Pancreas (tissue), 10 donors: ENCODE data around the gene SPINDOC. TPM values are rescaled to one million over a fixed set of nuclear protein-coding genes. Genes with fewer than 3 reads are reported as not detected.
A peak's percentile ranks its signal among the peaks of the same experiment; 100 is the strongest.

Source experiments
- ATAC-seq, 4 donors: fragments of 200-7000 bp; cut with Tn5 transposase; one replicate each; pipeline versions ENCODE4 v1.8.0 to v1.9.1; 2020; ENCODE audit warnings: mild to moderate bottlenecking in 4 of 4, moderate library complexity in 4 of 4
- DNase-seq, 6 donors: peaks; one replicate each; pipeline ENCODE4 v3.0.0-alpha.2; 2020
- FAIRE-seq: peaks from 2 replicates; lab custom pipeline; 2012; peaks lifted over from hg19 to GRCh38; lab: Jason Lieb, UNC
- H3K27ac ChIP-seq, 4 donors: fragments of 200-600 bp; sonication (generic); 1 replicate in 3 of 4; 2 replicates in 1 of 4; pipeline versions ENCODE4 v1.5.0 to v1.8.0; 2020
- H3K27me3 ChIP-seq, 4 donors: fragments of 200-600 bp; one replicate each; pipeline ENCODE4 v1.8.0; 2021
- H3K36me3 ChIP-seq, 3 donors: fragments of 200-600 bp; sonication (generic) in 1 of 3; one replicate each; pipeline versions ENCODE4 v1.5.0 to v1.8.0; 2020 to 2021
- H3K4me1 ChIP-seq, 3 donors: fragments of 200-600 bp; one replicate each; pipeline ENCODE4 v1.8.0; 2021
- H3K4me3 ChIP-seq, 4 donors: fragments of 200-600 bp; sonication (generic) in 2 of 4; one replicate each; pipeline versions ENCODE4 v1.5.0 to v1.8.0; 2020 to 2021
- H3K9me3 ChIP-seq, 4 donors: fragments of 200-600 bp; one replicate each; pipeline ENCODE4 v1.8.0; 2021
- WGBS, 2 donors: extraction: QIAGEN DNeasy Blood & Tissue Kit; methylation state at CpG; one replicate each; pipeline ENCODE4 v1.1.7; 2013; 5-methylcytosine and 5-hydroxymethylcytosine counted together
- intact Hi-C, 3 donors: fragments of 100-400 bp; cut with DNase I; formaldehyde crosslinking; loops; one replicate each; pipeline versions ENCODE4 v1.11.1 to v1.14.2; 2022
- polyA plus RNA-seq, 2 donors: library from polyadenylated mRNA; stranded (reverse); fragments of 200-250 nt; gene quantifications; one replicate each; pipeline ENCODE4 v1.2.3, GENCODE V29; 2013
- total RNA-seq, 6 donors: library from RNA; stranded (reverse); fragmentation: NEBNext Ultra II Directional in 4 of 6; extraction: Animal tissue kit (Norgen Biotek cat#: 25700) in 4 of 6; gene quantifications; one replicate each; pipeline versions ENCODE4 v1.2.1 to v1.2.4, GENCODE V29; 2021 to 2023
- TF ChIP-seq, protein P1 (sequence below), 4 donors: fragments of 200-600 bp; sonication (generic) in 3 of 4; IDR thresholded peaks; one replicate each; pipeline versions ENCODE4 v1.5.0 to v1.8.0; 2021; ENCODE audit warnings: antibody characterized with exemption in 4 of 4
- donor health status: healthy with polysubstance abuse.
- donor health status: DM: no; HTN: no; CAD: no; lungs with moderate emphysema.
- donor health status: DM: no; HTN: no; CAD: no.
- donor health status: control.
- donor health status: control.
- donor health status: Bipolar disorder and iron deficiency.
- donor health status: DM: yes; HTN: yes; CAD: no.
- donor health status: DM: no; HTN: no; CAD: no.
- donor health status: DM: no; HTN: no; CAD: no.
- donor health status: DM: yes; HTN: yes; CAD: no.

SPINDOC gene
- total and polyA plus RNA-seq, 8 donors = 2.5 to 8.3 (median 4.4) TPM

DNA sequence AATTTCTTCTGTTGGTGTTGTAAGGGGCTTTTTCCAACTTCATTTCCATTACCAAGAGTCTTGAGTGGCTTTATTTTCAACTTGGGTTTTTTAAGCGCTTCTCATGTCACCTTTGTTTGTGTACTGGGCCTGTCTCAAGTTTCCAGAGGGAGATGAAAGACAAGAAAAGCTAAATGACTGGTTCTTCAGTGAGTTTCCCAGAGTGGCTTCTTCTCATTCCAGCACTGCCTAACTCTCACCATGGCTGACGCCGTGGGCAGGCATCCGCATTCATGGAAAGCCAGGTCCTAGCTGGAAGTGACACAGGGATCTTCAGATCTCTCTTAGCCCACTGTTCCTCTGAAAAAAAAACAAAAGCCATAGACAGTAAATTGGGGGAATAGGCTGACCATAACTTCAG lies 54.3 kb downstream of the SPINDOC start:
- FAIRE-seq (no peak), DNase-seq (no peak)

DNA sequence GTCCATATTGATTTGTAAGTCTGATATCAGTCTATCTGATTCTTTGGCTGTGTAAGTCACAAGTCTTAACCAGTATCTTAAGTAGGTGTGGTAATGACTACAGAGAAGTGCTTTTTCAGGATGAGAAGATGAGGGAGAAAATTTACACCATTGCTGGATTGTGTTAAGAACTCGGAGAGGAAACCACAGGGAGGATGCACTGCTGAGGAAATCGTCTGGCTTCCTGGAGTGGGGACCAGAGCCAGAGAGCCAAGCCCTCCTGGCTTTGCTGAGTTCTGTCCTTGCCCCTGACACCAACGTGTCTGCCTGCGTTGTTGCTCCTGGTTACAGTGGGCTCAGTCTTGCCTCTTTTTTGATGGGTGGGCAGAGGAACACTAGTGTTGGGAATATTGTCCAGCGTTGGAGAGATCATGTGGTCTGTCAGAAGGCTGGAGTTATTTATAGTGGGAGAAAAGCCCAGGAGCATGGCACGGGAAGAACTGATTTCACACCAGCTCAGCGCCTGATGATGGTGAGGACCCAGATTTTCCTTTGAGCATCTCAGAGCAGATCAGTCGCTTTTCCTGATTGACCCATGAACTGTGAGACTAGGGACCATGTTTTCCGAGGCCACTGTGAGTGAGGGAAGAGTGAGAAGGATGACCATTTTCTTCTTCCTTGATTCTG lies 55.3 kb downstream of the SPINDOC start:
- Histone ChIP-seq H3K27me3 (no peaks in the 10 kb centered on the region), H3K9me3 (no peaks in the 10 kb centered on the region), H3K4me3 (no peak overlapping the region), H3K36me3 (no peaks in the 10 kb centered on the region), H3K4me1 (peaks cover 48 to 73% (median 59%) of the 10 kb centered on the region in 3 donors), H3K27ac (peak overlapping the region in 2 of 4 donors; percentile 30 to 61)
- intact Hi-C loops = no loop called here
- DNase-seq = no peak
- no peak for FAIRE-seq
- ATAC-seq = no peak
- WGBS, 2 donors = 50 to 52% methylated on average over 9 of the region's 9 CpGs
- TF ChIP-seq, protein P1, sequence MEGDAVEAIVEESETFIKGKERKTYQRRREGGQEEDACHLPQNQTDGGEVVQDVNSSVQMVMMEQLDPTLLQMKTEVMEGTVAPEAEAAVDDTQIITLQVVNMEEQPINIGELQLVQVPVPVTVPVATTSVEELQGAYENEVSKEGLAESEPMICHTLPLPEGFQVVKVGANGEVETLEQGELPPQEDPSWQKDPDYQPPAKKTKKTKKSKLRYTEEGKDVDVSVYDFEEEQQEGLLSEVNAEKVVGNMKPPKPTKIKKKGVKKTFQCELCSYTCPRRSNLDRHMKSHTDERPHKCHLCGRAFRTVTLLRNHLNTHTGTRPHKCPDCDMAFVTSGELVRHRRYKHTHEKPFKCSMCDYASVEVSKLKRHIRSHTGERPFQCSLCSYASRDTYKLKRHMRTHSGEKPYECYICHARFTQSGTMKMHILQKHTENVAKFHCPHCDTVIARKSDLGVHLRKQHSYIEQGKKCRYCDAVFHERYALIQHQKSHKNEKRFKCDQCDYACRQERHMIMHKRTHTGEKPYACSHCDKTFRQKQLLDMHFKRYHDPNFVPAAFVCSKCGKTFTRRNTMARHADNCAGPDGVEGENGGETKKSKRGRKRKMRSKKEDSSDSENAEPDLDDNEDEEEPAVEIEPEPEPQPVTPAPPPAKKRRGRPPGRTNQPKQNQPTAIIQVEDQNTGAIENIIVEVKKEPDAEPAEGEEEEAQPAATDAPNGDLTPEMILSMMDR (IDR thresholded peaks at IDR 0.05) = no peak

More for the DNA sequence above, 54.3 kb downstream of the SPINDOC start:
- Histone ChIP-seq H3K4me1 (peaks cover 49 to 71% (median 58%) of the 10 kb centered on the region in 3 donors), H3K4me3 (no peak overlapping the region), H3K27me3 (no peaks in the 10 kb centered on the region), H3K27ac (no peak overlapping the region), H3K36me3 (no peaks in the 10 kb centered on the region), H3K9me3 (no peaks in the 10 kb centered on the region)
- TF ChIP-seq, protein P1 (IDR thresholded peaks at IDR 0.05) = no peak
- no peak for ATAC-seq
- intact Hi-C loops = no loop called here
- WGBS, 2 donors = 90% methylated on average over 4 of the region's 4 CpGs

DNA sequence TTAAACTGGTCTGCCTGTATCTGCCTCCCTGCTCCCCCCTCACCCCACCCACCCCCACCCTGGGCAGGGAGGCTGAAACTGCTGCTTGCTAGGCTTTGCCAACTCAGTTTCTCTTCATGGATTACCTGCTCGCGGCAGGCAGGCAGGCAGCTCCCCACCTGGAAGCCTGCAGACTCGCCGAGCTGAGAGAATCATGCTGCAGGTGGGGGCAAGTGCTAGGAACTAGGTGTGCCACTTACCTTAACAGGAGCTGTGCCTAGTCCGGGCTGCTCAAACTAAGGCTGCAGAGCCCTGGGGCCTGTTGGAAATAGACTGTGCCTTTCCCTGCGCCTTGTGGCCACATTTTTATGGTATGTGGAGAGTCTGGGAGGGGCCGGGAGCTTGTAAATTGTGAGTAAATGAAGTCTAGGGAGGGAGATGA lies 55.9 kb downstream of the SPINDOC start:
- Histone ChIP-seq H3K27ac (peak overlapping the region in 2 of 4 donors; percentile 30 to 61), H3K36me3 (no peaks in the 10 kb centered on the region), H3K4me3 (no peak overlapping the region), H3K4me1 (peaks cover 55 to 80% (median 66%) of the 10 kb centered on the region in 3 donors), H3K9me3 (no peaks in the 10 kb centered on the region), H3K27me3 (no peaks in the 10 kb centered on the region)
- TF ChIP-seq, protein P1 (IDR thresholded peaks at IDR 0.05) = no peak
- intact Hi-C loops = no loop called here
- DNase-seq = no peak
- no peak for FAIRE-seq
- 28 to 29% methylated on average over 7 of the region's 7 CpGs for WGBS, 2 donors
- no peak for ATAC-seq

DNA sequence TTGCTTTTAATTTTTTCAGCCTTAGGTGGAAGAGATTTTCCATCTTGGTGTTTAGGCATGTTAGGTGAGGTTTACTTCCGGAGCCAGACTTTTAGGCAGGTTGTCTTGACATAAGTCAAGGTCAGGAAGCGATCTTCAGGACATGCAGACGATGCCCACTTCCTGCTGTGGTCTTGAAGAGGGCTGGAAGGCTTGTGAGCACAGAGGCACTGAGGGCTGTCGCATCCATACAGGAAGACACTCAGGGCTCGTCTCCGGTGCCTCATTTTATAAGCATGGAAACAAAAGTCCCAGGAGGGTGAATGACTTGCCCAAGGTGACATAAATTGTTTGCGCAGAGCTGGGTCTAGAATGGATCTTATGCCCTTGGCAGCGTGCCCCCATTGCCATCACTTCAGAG lies 56.4 kb downstream of the SPINDOC start:
- Histone ChIP-seq H3K27me3 (no peaks in the 10 kb centered on the region), H3K36me3 (no peaks in the 10 kb centered on the region), H3K4me1 (peaks cover 60 to 83% (median 71%) of the 10 kb centered on the region in 3 donors), H3K4me3 (no peak overlapping the region), H3K9me3 (no peaks in the 10 kb centered on the region), H3K27ac (peak overlapping the region in 2 of 4 donors; percentile 30 to 61)
- 68 to 69% methylated on average over 8 of the region's 8 CpGs for WGBS, 2 donors
- DNase-seq = no peak
- TF ChIP-seq, protein P1 (IDR thresholded peaks at IDR 0.05) = no peak
- no peak for FAIRE-seq
- no peak for ATAC-seq
- intact Hi-C loops = loop anchor here in 1 of 3 donors (5.0 kb wide), 1 partner anchor 32 kb away; the partner anchor contains the start of gene MARK2
